ENCODE data around the gene LANCL1.

The LANCL1 gene

GRCh38 chr2:210387074-210387473 is 89.5 kb downstream of the LANCL1 start:
- DNase-seq: no peak
